HepG2 (cell line): ENCODE data around the gene STK17A. TPM values are rescaled to one million over a fixed set of nuclear protein-coding genes. Genes with fewer than 3 reads are reported as not detected.
A peak's percentile ranks its signal among the peaks of the same experiment; 100 is the strongest.

Source experiments
- ARID3A ChIP-seq: IDR thresholded peaks from 2 replicates; pipeline ENCODE4 v1.6.1; 2012; ENCODE audit warnings: low read depth, low read length, improper control_type of control experiment
- ARID5B ChIP-seq: IDR thresholded peaks from 2 replicates; pipeline ENCODE4 v1.4.0; 2020; ENCODE audit warnings: mild to moderate bottlenecking, missing genetic modification reagents
- DZIP1 ChIP-seq: sonication (generic); formaldehyde crosslinking; IDR thresholded peaks from 2 replicates; pipeline ENCODE4 v1.5.0; 2020; ENCODE audit warnings: mild to moderate bottlenecking, missing genetic modification reagents
- KAT7 ChIP-seq: IDR thresholded peaks from 2 replicates; pipeline ENCODE4 v1.6.1; 2018; ENCODE audit warnings: borderline replicate concordance, missing compliant biosample characterization
- KLF12 ChIP-seq: sonication (generic); formaldehyde crosslinking; IDR thresholded peaks from 2 replicates; pipeline ENCODE4 v1.4.0; 2020; ENCODE audit warnings: missing genetic modification reagents, borderline replicate concordance
- NCOA2 ChIP-seq: sonication (generic); formaldehyde crosslinking; IDR thresholded peaks from 2 replicates; pipeline ENCODE4 v1.8.0; 2022; ENCODE audit warnings: inconsistent platforms
- PCBP2 ChIP-seq: fragments of 200-400 bp; formaldehyde crosslinking; optimal IDR thresholded peaks from 2 replicates; pipeline ENCODE3; 2018; ENCODE audit warnings: low read length, low read depth; ENCODE audit not compliant: poor library complexity, severe bottlenecking
- TARDBP ChIP-seq: sonication (generic); formaldehyde crosslinking; IDR thresholded peaks from 2 replicates; pipeline ENCODE4 v1.8.0; 2022; ENCODE audit warnings: mild to moderate bottlenecking, missing genetic modification reagents
- ZGPAT ChIP-seq: IDR thresholded peaks from 2 replicates; pipeline ENCODE4 v1.6.1; 2016; ENCODE audit warnings: mild to moderate bottlenecking
- ZNF343 ChIP-seq: sonication (generic); formaldehyde crosslinking; IDR thresholded peaks from 2 replicates; pipeline ENCODE4 v1.4.0; 2020; ENCODE audit warnings: mild to moderate bottlenecking, missing genetic modification reagents
- ZNF792 ChIP-seq: IDR thresholded peaks from 2 replicates; pipeline ENCODE4 v1.6.1; 2016
- polyA plus RNA-seq, 8 experiments: library from polyadenylated mRNA; depleted of rRNA in 3 of 8; stranded (reverse) in 7 of 8; unstranded in 1 of 8; fragments of >200 nt; fragmentation: Illumina TruSeq in 4 of 8; extraction: Trizol in 4 of 8; gene quantifications; 2 replicates each; pipeline versions ENCODE4 v1.2.1 to v1.2.3, GENCODE V29; 2011 to 2016; ENCODE audit warnings: low read depth in 4 of 8, missing spikeins in 1 of 8, mixed read lengths in 1 of 8; ENCODE audit not compliant: insufficient read depth in 1 of 8
- total RNA-seq, 5 experiments: library from RNA; depleted of rRNA; stranded (reverse); fragments of >200 nt; fragmentation: Illumina TruSeq; extraction: Trizol; gene quantifications; 2 replicates each; pipeline ENCODE4 v1.2.3, GENCODE V29; 2016; ENCODE audit warnings: low read depth in 1 of 5
- TF ChIP-seq, protein P1 (sequence below): sonication (generic); formaldehyde crosslinking; IDR thresholded peaks from 2 replicates; pipeline ENCODE4 v1.5.1; 2020; ENCODE audit warnings: mild to moderate bottlenecking, missing genetic modification reagents, borderline replicate concordance

STK17A gene
- total and polyA plus RNA-seq, 2 of the 13 experiments (the other 11 are each of a cell fraction or from before 2014, with no cell fraction given), result 18.6 to 24.3 TPM

GRCh38 chr7:43658718-43659548 is 76.0 kb downstream of the STK17A start (continued):
- TF ChIP-seq DZIP1 (CRISPR knock-in tag), result no peak
- peak; percentile 38; the same call in 1 of the 2 replicates for TF ChIP-seq ZNF792
- TF ChIP-seq ARID5B (CRISPR knock-in tag), result peak; percentile 72; the same call in 1 of the 2 replicates
- peak; percentile 85 for TF ChIP-seq ARID3A
- 0 out of 2 replicates have a peak, but pooled peaks have one; percentile 43 for TF ChIP-seq ZGPAT
- no peak for TF ChIP-seq PCBP2
- TF ChIP-seq, protein P1, sequence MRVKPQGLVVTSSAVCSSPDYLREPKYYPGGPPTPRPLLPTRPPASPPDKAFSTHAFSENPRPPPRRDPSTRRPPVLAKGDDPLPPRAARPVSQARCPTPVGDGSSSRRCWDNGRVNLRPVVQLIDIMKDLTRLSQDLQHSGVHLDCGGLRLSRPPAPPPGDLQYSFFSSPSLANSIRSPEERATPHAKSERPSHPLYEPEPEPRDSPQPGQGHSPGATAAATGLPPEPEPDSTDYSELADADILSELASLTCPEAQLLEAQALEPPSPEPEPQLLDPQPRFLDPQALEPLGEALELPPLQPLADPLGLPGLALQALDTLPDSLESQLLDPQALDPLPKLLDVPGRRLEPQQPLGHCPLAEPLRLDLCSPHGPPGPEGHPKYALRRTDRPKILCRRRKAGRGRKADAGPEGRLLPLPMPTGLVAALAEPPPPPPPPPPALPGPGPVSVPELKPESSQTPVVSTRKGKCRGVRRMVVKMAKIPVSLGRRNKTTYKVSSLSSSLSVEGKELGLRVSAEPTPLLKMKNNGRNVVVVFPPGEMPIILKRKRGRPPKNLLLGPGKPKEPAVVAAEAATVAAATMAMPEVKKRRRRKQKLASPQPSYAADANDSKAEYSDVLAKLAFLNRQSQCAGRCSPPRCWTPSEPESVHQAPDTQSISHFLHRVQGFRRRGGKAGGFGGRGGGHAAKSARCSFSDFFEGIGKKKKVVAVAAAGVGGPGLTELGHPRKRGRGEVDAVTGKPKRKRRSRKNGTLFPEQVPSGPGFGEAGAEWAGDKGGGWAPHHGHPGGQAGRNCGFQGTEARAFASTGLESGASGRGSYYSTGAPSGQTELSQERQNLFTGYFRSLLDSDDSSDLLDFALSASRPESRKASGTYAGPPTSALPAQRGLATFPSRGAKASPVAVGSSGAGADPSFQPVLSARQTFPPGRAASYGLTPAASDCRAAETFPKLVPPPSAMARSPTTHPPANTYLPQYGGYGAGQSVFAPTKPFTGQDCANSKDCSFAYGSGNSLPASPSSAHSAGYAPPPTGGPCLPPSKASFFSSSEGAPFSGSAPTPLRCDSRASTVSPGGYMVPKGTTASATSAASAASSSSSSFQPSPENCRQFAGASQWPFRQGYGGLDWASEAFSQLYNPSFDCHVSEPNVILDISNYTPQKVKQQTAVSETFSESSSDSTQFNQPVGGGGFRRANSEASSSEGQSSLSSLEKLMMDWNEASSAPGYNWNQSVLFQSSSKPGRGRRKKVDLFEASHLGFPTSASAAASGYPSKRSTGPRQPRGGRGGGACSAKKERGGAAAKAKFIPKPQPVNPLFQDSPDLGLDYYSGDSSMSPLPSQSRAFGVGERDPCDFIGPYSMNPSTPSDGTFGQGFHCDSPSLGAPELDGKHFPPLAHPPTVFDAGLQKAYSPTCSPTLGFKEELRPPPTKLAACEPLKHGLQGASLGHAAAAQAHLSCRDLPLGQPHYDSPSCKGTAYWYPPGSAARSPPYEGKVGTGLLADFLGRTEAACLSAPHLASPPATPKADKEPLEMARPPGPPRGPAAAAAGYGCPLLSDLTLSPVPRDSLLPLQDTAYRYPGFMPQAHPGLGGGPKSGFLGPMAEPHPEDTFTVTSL (CRISPR knock-in tag), result peak; percentile 45; the same call in 1 of the 2 replicates
- TF ChIP-seq ZNF343 (CRISPR knock-in tag), result no peak
- TF ChIP-seq TARDBP (CRISPR knock-in tag), result 0 out of 2 replicates have a peak, but pooled peaks have one; percentile 25
- TF ChIP-seq KAT7 (CRISPR knock-in tag), result no peak
- no peak for TF ChIP-seq KLF12 (CRISPR knock-in tag)
- peak; percentile 50 for TF ChIP-seq NCOA2 (CRISPR knock-in tag)
